ENCODE measurements around the gene PPA1.
"Not testable (repeated sequence)": the region's sequence is repeated elsewhere in the genome, so short reads cannot be mapped to it uniquely, and the experiment has no call there.

Gene PPA1

DNA sequence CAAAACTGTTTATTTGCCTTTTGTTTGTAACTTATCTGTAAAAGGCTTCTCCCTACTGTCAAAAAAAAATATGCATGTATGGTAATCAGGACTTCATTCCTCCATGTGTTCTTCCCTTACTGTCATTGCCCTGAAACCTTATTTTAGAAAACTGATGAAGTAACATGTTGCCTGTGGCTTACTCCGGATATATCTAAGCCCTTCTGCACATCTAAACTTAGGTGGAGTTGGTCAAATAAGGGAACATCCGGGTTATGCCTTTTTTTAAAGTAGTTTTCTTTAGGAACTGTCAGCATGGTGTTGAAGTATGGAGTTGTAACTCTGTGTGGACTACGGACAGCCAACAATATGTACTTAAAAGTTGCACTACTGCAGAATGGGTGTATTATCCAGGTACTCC, 69.1 kb downstream of the PPA1 start:
- DNase-seq = no peak

DNA sequence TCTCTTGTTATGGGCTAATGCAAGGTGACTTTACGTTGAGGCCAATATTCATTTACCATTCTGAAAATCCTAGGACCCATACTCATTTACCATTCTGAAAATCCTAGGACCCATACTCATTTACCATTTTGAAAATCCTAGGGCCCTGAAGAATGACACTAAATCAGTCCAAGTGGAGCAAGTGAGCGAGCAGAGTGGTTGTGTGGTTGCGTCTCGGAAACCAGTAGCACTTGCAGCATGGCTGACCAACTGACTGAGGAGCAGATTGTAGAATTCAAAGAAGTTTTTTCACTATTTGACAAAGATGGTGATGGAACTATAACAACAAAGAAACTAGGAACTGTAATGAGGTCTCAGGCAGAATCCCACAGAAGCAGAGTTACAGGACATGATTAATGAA, 69.8 kb downstream of the PPA1 start:
- no peak for DNase-seq

DNA sequence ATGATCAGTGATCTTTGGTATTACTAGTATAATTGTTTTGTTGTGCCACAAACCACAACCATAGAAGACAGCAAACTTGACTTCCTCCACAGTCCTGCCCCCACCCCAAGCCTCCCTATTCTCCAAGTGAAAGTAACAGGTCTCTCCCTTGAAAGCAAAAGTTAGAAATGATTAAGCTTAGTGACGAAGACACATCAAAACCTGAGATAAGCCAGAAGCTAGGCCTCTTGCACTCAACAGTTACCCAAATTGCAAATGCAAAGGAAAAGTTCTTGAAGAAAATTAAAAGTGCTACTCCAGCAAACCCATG, 70.4 kb downstream of the PPA1 start:
- no peak for DNase-seq

DNA sequence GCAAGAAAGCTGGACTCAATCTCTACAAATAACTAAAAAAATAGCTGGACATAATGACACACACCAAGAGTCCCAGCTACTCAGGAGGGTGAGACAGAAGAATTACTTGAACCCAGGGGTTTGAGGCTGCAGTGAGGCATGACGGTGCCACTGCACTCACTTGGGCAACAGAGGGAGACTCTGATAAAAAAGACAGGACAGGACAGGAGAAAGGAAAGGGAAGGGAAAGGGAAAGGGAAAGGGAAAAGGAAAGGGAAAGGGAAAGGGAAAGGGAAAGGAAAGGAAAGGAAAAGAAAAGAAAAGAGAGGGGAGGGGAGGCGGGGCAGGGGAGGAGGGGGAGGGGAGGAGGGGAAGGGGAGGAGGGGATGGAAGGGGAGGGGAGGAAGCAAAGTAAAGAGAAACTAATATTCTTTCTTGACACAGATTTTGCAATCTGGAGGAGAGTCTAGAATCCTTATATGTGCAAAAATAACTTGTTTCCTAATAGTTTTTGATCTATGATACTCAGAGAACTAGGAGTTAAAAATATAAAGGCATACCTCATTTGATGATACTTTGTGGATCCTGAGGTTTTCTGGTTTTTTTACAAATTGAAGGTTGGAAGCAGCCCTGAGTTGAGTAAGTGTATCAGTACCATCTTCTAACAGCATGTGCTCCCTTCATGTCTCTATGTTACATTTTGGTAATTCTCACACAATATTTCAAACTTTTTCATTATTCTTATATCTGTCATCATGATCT, 70.9 kb downstream of the PPA1 start:
- DNase-seq = no peak

DNA sequence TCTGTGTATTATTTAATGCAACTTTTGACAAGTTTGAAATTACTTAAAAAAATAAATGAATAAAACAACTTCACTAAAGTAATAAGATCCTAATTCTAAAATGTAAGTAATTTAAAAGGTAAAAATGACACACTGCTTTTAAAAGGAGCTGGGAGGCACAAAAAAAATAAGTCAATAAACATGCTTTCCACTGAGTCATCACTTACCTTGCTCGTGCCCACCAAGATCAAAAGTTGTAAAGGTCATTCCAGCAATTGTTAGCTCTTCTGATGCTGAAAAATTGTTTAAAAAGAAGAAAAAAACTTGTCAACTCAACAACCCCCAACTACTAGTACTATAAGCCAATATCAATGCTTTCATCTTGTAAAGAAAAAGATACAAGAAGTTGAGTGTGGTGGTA, 72.4 kb downstream of the PPA1 start:
- no peak for DNase-seq

DNA sequence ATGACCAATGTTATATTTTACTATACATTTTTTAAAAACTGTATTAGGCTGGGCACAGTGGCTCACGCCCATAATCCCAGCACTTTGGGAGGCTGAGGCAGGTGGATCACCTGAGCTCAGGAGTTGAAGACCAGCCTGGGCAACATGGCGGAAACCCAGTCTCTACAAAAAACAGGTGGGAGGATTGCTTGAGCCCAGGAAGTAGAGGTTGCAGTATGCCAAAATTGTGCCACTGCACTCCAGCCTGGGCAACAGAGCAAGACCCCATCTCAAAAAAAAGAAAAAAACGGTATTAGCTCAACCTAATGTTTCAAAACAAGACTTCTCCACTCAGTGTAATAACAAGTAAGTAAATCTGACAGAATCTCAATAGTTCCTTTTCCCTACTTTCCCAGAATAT, 73.9 kb downstream of the PPA1 start:
- DNase-seq = not testable (repeated sequence)

DNA sequence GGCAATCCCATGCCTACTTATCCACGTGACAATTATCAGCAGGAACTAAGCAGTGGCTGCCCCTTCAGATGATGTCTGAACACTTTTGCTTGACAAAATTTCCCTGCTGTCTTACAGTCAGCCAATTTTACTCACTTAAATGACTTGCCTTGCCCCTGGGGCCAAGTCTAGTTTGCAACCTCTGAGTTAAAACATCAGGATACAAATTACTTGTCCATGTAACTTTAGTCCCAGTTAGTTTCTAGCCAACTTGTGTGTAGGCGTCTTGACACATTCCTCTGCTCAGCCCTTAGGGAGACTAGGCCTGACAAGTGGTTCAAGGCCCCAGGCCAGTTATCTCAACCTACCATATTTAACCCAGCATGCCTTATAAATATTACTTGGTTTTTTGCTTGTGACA, 75.1 kb downstream of the PPA1 start:
- no peak for DNase-seq

DNA sequence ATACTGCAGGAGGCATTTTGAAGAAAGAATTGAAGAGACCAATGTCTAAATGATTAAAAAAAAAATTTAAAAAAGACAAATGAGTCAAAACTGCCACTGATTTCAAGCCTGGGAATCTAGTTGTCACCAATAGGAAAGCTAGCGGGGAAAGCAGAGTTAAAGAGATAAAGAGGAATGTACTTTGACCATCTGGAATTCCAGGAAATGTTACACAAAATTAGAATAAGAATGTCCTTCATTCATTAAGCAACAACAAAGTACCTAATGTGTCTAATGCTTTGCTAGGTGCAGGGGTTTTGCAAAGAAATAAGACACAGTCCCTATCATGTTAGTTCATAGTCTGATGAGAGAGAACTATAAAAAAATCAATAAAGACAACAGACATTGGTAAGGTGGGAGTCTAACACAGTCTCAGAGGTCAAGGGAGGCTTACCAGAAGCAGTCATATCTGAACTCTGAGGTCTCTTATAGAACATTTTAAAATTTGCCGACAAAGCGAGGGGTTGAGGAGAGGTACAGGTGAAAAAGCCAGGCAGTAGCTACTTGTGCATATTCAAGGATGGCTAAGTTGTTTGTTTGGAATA, 77.9 kb downstream of the PPA1 start:
- DNase-seq = no peak

Measured in cerebellar nuclear complex (tissue), 1 donor.